ENCODE data around the gene PTPRU. TPM values are rescaled to one million over a fixed set of nuclear protein-coding genes. Genes with fewer than 3 reads are reported as not detected.

Gene PTPRU
- total RNA-seq, 1 donor, result 9.4 TPM

DNA sequence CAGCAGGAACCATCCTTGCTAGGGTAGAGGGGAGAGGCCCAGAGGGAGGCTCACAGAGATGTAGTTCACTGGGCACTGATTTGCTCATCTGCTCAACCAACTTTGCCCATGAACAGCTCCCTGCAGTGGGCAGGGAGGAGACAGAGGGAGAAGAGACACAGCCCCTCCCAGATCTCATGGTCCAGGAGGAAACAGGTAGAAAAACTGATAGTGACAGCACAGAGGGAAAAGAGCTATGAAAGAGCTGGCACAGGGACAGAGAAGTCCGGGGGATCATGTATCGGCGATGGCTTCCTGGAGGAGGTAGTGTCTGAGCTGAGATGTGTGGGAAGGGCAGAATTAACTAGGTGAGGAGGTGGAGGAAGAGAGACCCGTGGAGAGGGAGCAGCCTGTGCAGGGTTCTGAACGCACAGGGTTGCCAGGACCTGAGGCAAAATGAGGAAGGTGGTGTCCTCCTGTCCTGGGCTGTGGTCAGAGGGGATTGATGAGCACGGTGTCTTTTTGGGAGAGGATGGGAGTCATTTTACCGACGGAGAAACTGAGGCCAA is 85.9 kb downstream of the PTPRU start:
- H3K4me3 ChIP-seq (ENCODE audit: insufficient read depth, low read length), result no peak overlapping the region
- H2AFZ ChIP-seq (ENCODE audit: low read length), result no peak overlapping the region
- H3K36me3 ChIP-seq (ENCODE audit: insufficient read depth, low read length), result no peaks in the 10 kb centered on the region
- H3K27ac ChIP-seq (ENCODE audit: low read depth, low read length), result no peak overlapping the region
- no peaks in the 10 kb centered on the region for H3K4me1 ChIP-seq (ENCODE audit: insufficient read depth, low read length)
- peak; percentile 55 for DNase-seq (ENCODE audit: insufficient read length, low spot score, missing footprints)
- H3K27me3 ChIP-seq (ENCODE audit: insufficient read depth, low read length), result no peaks in the 10 kb centered on the region
- no peaks in the 10 kb centered on the region for H3K9me3 ChIP-seq (ENCODE audit: low read depth, low read length)
- no peak overlapping the region for H3K4me2 ChIP-seq (ENCODE audit: insufficient read depth, low read length)
- TF ChIP-seq, protein P1, sequence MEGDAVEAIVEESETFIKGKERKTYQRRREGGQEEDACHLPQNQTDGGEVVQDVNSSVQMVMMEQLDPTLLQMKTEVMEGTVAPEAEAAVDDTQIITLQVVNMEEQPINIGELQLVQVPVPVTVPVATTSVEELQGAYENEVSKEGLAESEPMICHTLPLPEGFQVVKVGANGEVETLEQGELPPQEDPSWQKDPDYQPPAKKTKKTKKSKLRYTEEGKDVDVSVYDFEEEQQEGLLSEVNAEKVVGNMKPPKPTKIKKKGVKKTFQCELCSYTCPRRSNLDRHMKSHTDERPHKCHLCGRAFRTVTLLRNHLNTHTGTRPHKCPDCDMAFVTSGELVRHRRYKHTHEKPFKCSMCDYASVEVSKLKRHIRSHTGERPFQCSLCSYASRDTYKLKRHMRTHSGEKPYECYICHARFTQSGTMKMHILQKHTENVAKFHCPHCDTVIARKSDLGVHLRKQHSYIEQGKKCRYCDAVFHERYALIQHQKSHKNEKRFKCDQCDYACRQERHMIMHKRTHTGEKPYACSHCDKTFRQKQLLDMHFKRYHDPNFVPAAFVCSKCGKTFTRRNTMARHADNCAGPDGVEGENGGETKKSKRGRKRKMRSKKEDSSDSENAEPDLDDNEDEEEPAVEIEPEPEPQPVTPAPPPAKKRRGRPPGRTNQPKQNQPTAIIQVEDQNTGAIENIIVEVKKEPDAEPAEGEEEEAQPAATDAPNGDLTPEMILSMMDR (IDR thresholded peaks at IDR 0.05; ENCODE audit: extremely low read depth, low read depth, low read length), result no peak
- H4K20me1 ChIP-seq (ENCODE audit: insufficient read depth, low read length), result no peaks in the 10 kb centered on the region
- H3K79me2 ChIP-seq (ENCODE audit: insufficient read depth, low read length), result no peaks in the 10 kb centered on the region

DNA sequence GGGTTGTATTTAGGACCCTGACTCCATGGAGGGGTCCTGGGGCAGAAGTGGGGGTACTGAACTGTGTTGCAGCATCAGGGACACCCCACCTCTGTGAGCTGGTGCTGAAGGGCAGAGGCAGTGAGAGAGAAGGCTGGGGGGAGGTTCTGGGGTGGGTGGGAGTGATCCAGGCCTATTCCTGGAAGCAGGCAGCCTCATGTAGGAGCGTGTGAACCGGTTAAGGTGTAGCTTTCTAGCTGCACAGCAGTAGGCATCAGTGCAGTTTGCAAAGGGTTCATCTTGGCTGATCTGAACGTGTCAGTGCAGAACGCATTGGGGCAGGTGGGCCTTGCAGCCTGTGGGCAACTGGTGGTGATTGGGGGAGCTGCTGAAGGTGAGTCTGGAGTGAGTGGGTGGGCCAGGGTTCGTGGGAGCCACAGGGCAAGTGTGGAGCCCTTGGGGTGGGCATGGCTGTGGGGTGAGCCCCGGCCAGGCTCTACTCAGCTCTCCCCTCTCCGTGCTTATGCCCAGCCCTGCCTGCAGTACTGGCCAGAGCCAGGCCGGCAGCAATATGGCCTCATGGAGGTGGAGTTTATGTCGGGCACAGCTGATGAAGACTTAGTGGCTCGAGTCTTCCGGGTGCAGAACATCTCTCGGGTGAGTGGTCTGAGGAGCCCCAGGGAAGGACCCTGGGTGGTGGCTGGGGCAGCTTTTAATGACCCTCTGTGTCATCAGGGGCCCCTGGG is 86.7 kb downstream of the PTPRU start:
- Histone ChIP-seq H3K27me3 (ENCODE audit: insufficient read depth, low read length) (no peaks in the 10 kb centered on the region), H3K9me3 (ENCODE audit: low read depth, low read length) (no peaks in the 10 kb centered on the region), H2AFZ (ENCODE audit: low read length) (no peak overlapping the region), H3K4me3 (ENCODE audit: insufficient read depth, low read length) (no peak overlapping the region), H4K20me1 (ENCODE audit: insufficient read depth, low read length) (no peaks in the 10 kb centered on the region), H3K4me1 (ENCODE audit: insufficient read depth, low read length) (no peaks in the 10 kb centered on the region), H3K36me3 (ENCODE audit: insufficient read depth, low read length) (no peaks in the 10 kb centered on the region), H3K79me2 (ENCODE audit: insufficient read depth, low read length) (no peaks in the 10 kb centered on the region), H3K4me2 (ENCODE audit: insufficient read depth, low read length) (no peak overlapping the region), H3K27ac (ENCODE audit: low read depth, low read length) (no peak overlapping the region)
- TF ChIP-seq, protein P1 (IDR thresholded peaks at IDR 0.05; ENCODE audit: extremely low read depth, low read depth, low read length), result no peak
- no peak for DNase-seq (ENCODE audit: insufficient read length, low spot score, missing footprints)

DNA sequence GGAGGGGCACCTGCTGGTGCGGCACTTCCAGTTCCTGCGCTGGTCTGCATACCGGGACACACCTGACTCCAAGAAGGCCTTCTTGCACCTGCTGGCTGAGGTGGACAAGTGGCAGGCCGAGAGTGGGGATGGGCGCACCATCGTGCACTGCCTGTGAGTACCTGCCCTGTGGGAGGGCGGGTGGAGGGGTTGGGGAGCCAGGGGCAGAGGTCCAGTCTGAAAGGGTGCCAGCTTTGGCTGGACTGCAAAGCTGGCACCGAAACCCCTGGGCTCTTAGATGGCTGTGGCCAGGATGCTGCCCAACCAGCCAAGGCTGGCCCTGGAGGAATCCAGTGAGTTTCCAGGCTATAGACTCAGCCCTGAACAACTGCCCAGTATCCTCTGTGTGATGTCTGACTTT is 87.3 kb downstream of the PTPRU start:
- Histone ChIP-seq H3K9me3 (ENCODE audit: low read depth, low read length) (no peaks in the 10 kb centered on the region), H3K36me3 (ENCODE audit: insufficient read depth, low read length) (no peaks in the 10 kb centered on the region), H3K4me1 (ENCODE audit: insufficient read depth, low read length) (no peaks in the 10 kb centered on the region), H2AFZ (ENCODE audit: low read length) (no peak overlapping the region), H3K4me3 (ENCODE audit: insufficient read depth, low read length) (no peak overlapping the region), H3K4me2 (ENCODE audit: insufficient read depth, low read length) (no peak overlapping the region), H4K20me1 (ENCODE audit: insufficient read depth, low read length) (no peaks in the 10 kb centered on the region), H3K79me2 (ENCODE audit: insufficient read depth, low read length) (no peaks in the 10 kb centered on the region), H3K27ac (ENCODE audit: low read depth, low read length) (no peak overlapping the region), H3K27me3 (ENCODE audit: insufficient read depth, low read length) (no peaks in the 10 kb centered on the region)
- DNase-seq (ENCODE audit: insufficient read length, low spot score, missing footprints), result peak; percentile 29
- TF ChIP-seq, protein P1 (IDR thresholded peaks at IDR 0.05; ENCODE audit: extremely low read depth, low read depth, low read length), result no peak

DNA sequence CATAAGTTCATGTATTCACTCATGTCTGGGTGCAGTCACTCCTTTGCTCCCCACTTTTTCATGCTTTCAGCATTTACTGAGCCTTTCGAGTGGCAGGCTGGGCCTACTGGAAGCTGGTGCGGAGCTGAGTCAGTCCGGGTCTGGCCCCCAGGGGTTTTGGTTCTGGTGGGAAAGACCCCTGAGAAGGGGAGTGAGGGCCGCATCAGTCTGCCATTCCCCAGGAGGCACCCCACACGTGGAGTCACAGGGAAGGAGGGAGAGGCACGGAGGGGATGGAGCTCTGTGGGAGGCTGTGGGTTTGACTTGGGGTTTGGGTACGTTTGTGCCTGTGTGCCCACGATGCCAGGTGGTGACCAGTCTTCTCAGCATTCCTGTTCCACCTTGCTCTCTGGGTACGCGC is 87.9 kb downstream of the PTPRU start:
- Histone ChIP-seq H3K9me3 (ENCODE audit: low read depth, low read length) (no peaks in the 10 kb centered on the region), H2AFZ (ENCODE audit: low read length) (no peak overlapping the region), H3K36me3 (ENCODE audit: insufficient read depth, low read length) (no peaks in the 10 kb centered on the region), H3K27me3 (ENCODE audit: insufficient read depth, low read length) (no peaks in the 10 kb centered on the region), H3K27ac (ENCODE audit: low read depth, low read length) (no peak overlapping the region), H3K4me1 (ENCODE audit: insufficient read depth, low read length) (no peaks in the 10 kb centered on the region), H3K4me3 (ENCODE audit: insufficient read depth, low read length) (no peak overlapping the region), H3K4me2 (ENCODE audit: insufficient read depth, low read length) (no peak overlapping the region), H3K79me2 (ENCODE audit: insufficient read depth, low read length) (no peaks in the 10 kb centered on the region), H4K20me1 (ENCODE audit: insufficient read depth, low read length) (no peaks in the 10 kb centered on the region)
- TF ChIP-seq, protein P1 (IDR thresholded peaks at IDR 0.05; ENCODE audit: extremely low read depth, low read depth, low read length), result no peak
- peak; percentile 67 for DNase-seq (ENCODE audit: insufficient read length, low spot score, missing footprints)

All from osteoblast (primary cell).